Keratinocyte (primary cell): Measurements from ENCODE around the gene XCR1. TPM values are rescaled to one million over a fixed set of nuclear protein-coding genes. Genes with fewer than 3 reads are reported as not detected.
"Not testable (repeated sequence)": the region's sequence is repeated elsewhere in the genome, so short reads cannot be mapped to it uniquely, and the experiment has no call there.

Experiments
- DNase-seq: peaks from one replicate; pipeline ENCODE4 v3.0.0-alpha.2; 2011; ENCODE audit warnings: low read depth, missing footprints, low spot score
- FAIRE-seq: peaks from 2 replicates; lab custom pipeline; 2011; peaks lifted over from hg19 to GRCh38; lab: Jason Lieb, UNC
- H2AFZ ChIP-seq: 2 replicates; pipeline ENCODE4 v1.6.0; 2012; ENCODE audit warnings: low read length, control low read depth, inconsistent platforms; ENCODE audit not compliant: control insufficient read depth
- H3K27ac ChIP-seq: 2 replicates; pipeline ENCODE4 v1.5.1; 2011; ENCODE audit warnings: low read length; ENCODE audit not compliant: control insufficient read depth, insufficient read depth
- H3K27me3 ChIP-seq: 3 replicates; pipeline ENCODE4 v1.6.0; 2011; ENCODE audit warnings: low read length; ENCODE audit not compliant: control insufficient read depth, insufficient read depth; ENCODE audit errors: extremely low read depth
- H3K36me3 ChIP-seq, 2 experiments: 2 replicates in 1 of 2; 3 replicates in 1 of 2; pipeline ENCODE4 v1.5.1; 2011; ENCODE audit warnings: low read length in 2 of 2, mild to moderate bottlenecking in 1 of 2; ENCODE audit not compliant: control insufficient read depth in 2 of 2, insufficient read depth in 2 of 2; ENCODE audit errors: extremely low read depth in 1 of 2
- H3K4me1 ChIP-seq: 3 replicates; pipeline ENCODE4 v1.5.1; 2011; ENCODE audit warnings: low read length; ENCODE audit not compliant: control insufficient read depth, insufficient read depth; ENCODE audit errors: extremely low read depth
- H3K4me2 ChIP-seq: 3 replicates; pipeline ENCODE4 v1.6.0; 2011; ENCODE audit warnings: low read depth, low read length; ENCODE audit not compliant: control insufficient read depth, insufficient read depth; ENCODE audit errors: extremely low read depth
- H3K4me3 ChIP-seq, 3 experiments: fragments of 200-600 bp in 1 of 3; sonication (generic) in 1 of 3; 2 replicates in 2 of 3; 3 replicates in 1 of 3; pipeline ENCODE4 v1.5.1; 2011 to 2016; ENCODE audit warnings: low read length in 3 of 3, mild to moderate bottlenecking in 3 of 3, control low read depth in 2 of 3, inconsistent platforms in 1 of 3, low read depth in 1 of 3, mixed read lengths in 1 of 3, mixed run types in 1 of 3, moderate library complexity in 1 of 3; ENCODE audit not compliant: control insufficient read depth in 2 of 3, insufficient read depth in 2 of 3; ENCODE audit errors: extremely low read depth in 1 of 3
- H3K79me2 ChIP-seq: 2 replicates; pipeline ENCODE4 v1.6.0; 2012; ENCODE audit warnings: low read length; ENCODE audit not compliant: control insufficient read depth, insufficient read depth
- H3K9ac ChIP-seq: 3 replicates; pipeline ENCODE4 v1.6.0; 2011; ENCODE audit warnings: low read length; ENCODE audit not compliant: control insufficient read depth, insufficient read depth; ENCODE audit errors: extremely low read depth
- H3K9me1 ChIP-seq: 3 replicates; pipeline ENCODE4 v1.6.0; 2011; ENCODE audit warnings: low read length; ENCODE audit not compliant: control insufficient read depth, insufficient read depth; ENCODE audit errors: extremely low read depth
- H3K9me3 ChIP-seq: 2 replicates; pipeline ENCODE4 v1.5.1; 2012; ENCODE audit warnings: low read depth, low read length; ENCODE audit not compliant: control insufficient read depth
- H4K20me1 ChIP-seq: 3 replicates; pipeline ENCODE4 v1.6.0; 2011; ENCODE audit warnings: low read length; ENCODE audit not compliant: control insufficient read depth, insufficient read depth; ENCODE audit errors: extremely low read depth
- CTCF ChIP-seq, 3 experiments: IDR thresholded peaks in 1 of 3; conservative IDR thresholded peaks in 1 of 3; optimal IDR thresholded peaks in 1 of 3; 2 replicates in 2 of 3; 3 replicates in 1 of 3; pipeline versions ENCODE3 to v1.5.1; 2011; ENCODE audit warnings: low read length in 3 of 3, mild to moderate bottlenecking in 3 of 3, moderate library complexity in 2 of 3, control low read depth in 1 of 3, inconsistent platforms in 1 of 3; ENCODE audit not compliant: insufficient read depth in 2 of 3; ENCODE audit errors: extremely low read depth in 1 of 3
- EZH2 ChIP-seq: IDR thresholded peaks from one replicate; pipeline ENCODE4 v1.6.1; 2012; ENCODE audit warnings: inconsistent platforms, mild to moderate bottlenecking, low read length, moderate library complexity
- dilution Hi-C: fragments of 300-500 bp; cut with MboI; formaldehyde crosslinking; loops from one replicate; pipeline ENCODE4 v1.7.0; 2020; ENCODE audit warnings: low sequenced_read_pairs; ENCODE audit not compliant: extremely low pct_ligation_motif_present
- polyA plus RNA-seq, 5 experiments: library from polyadenylated mRNA; depleted of rRNA in 3 of 5; stranded (reverse) in 3 of 5; stranded (forward) in 1 of 5; unstranded in 1 of 5; fragments of >200 nt; gene quantifications; 1 replicate in 1 of 5; 2 replicates in 3 of 5; 3 replicates in 1 of 5; pipeline versions ENCODE4 v1.2.1 to v1.2.3, GENCODE V29; 2011 to 2012; ENCODE audit warnings: missing spikeins in 2 of 5, low read depth in 1 of 5, low replicate concordance in 1 of 5

XCR1 gene
- polyA plus RNA-seq, 1 donor (not counting 4 experiments of a cell fraction or from before 2014, with no cell fraction given) = 0.01 TPM

GRCh38 chr3:46001178-46001577 is 26.1 kb downstream of the XCR1 start:
- DNase-seq (no peak), FAIRE-seq (no peak)
- no peaks in the 10 kb centered on the region for H4K20me1 ChIP-seq
- no peaks in the 10 kb centered on the region for H3K9me3 ChIP-seq
- H3K27me3 ChIP-seq = no peaks in the 10 kb centered on the region
- H3K4me1 ChIP-seq = peaks cover 1% of the 10 kb centered on the region
- dilution Hi-C loops = no loop called here
- no peak overlapping the region for H3K9ac ChIP-seq
- H3K36me3 ChIP-seq = no peaks in the 10 kb centered on the region
- no peaks in the 10 kb centered on the region for H3K79me2 ChIP-seq
- no peak overlapping the region for H2AFZ ChIP-seq
- H3K4me2 ChIP-seq = no peak overlapping the region
- H3K27ac ChIP-seq = no peak overlapping the region
- TF ChIP-seq CTCF (optimal IDR thresholded peaks at IDR 0.05 in 1 of 3, IDR thresholded peaks at IDR 0.05 in 1 of 3, conservative IDR thresholded peaks at IDR 0.05 in 1 of 3; ENCODE audit: extremely low read depth in 1 of 3, insufficient read depth in 2 of 3, low read length in 3 of 3) (no peak), EZH2 (no peak)
- no peak overlapping the region for H3K4me3 ChIP-seq
- no peaks in the 10 kb centered on the region for H3K9me1 ChIP-seq

GRCh38 chr3:45997942-45998341 is 29.3 kb downstream of the XCR1 start:
- no peak overlapping the region for H2AFZ ChIP-seq
- H3K27me3 ChIP-seq = no peaks in the 10 kb centered on the region
- TF ChIP-seq CTCF (optimal IDR thresholded peaks at IDR 0.05 in 1 of 3, IDR thresholded peaks at IDR 0.05 in 1 of 3, conservative IDR thresholded peaks at IDR 0.05 in 1 of 3; ENCODE audit: extremely low read depth in 1 of 3, insufficient read depth in 2 of 3, low read length in 3 of 3) (no peak), EZH2 (no peak)
- H3K9ac ChIP-seq = no peak overlapping the region
- H3K9me1 ChIP-seq = no peaks in the 10 kb centered on the region
- dilution Hi-C loops = no loop called here
- H3K36me3 ChIP-seq = no peaks in the 10 kb centered on the region
- no peak for FAIRE-seq
- H3K4me2 ChIP-seq = no peak overlapping the region
- no peak overlapping the region for H3K4me3 ChIP-seq
- H3K79me2 ChIP-seq = no peaks in the 10 kb centered on the region
- no peak for DNase-seq
- H4K20me1 ChIP-seq = no peaks in the 10 kb centered on the region
- H3K27ac ChIP-seq = no peak overlapping the region
- H3K4me1 ChIP-seq = peaks cover 9% of the 10 kb centered on the region
- no peaks in the 10 kb centered on the region for H3K9me3 ChIP-seq

GRCh38 chr3:45997499-45997898 is 29.8 kb downstream of the XCR1 start:
- H4K20me1 ChIP-seq, FAIRE-seq, H3K4me2 ChIP-seq, H3K4me1 ChIP-seq, H3K9me1 ChIP-seq, H3K79me2 ChIP-seq, H3K4me3 ChIP-seq, DNase-seq, H2AFZ ChIP-seq, H3K27ac ChIP-seq, H3K9me3 ChIP-seq, H3K36me3 ChIP-seq, dilution Hi-C loops, H3K27me3 ChIP-seq, H3K9ac ChIP-seq: not testable (repeated sequence)
